IMR-90 (cell line): ENCODE data around the gene ZFAND4.

Experiments used
- CTCF ChIP-seq: conservative IDR thresholded peaks from 2 replicates; pipeline ENCODE4 v1.5.1; 2012; ENCODE audit warnings: mild to moderate bottlenecking, low read depth, low read length, improper control_type of control experiment
- MXI1 ChIP-seq: IDR thresholded peaks from 2 replicates; pipeline ENCODE4 v1.6.1; 2012; ENCODE audit warnings: low read depth, mild to moderate bottlenecking, low read length, moderate library complexity, borderline replicate concordance
- POLR2A ChIP-seq: IDR thresholded peaks from 2 replicates; pipeline ENCODE4 v1.6.1; 2012; ENCODE audit warnings: mild to moderate bottlenecking, low read depth, low read length
- USF2 ChIP-seq: fragments of 150-350 bp; IDR thresholded peaks from 2 replicates; pipeline ENCODE4 v1.6.1; 2017; ENCODE audit warnings: mild to moderate bottlenecking, antibody characterized with exemption, low read length, low read depth

- no peak for TF ChIP-seq POLR2A
- TF ChIP-seq MXI1, result no peak
- no peak for TF ChIP-seq USF2
- no peak for TF ChIP-seq CTCF
These were observed 90.8 kb downstream of the ZFAND4 start for GRCh38 chr10:45581582-45582385.
